Stomach (tissue), 4 donors: ENCODE data around the gene FUT8.

Experiments
- CTCF ChIP-seq, 7 experiments: fragments of 450-650 bp in 4 of 7; fragments of 200-600 bp in 3 of 7; sonication (generic) in 3 of 7; IDR thresholded peaks; one replicate each; pipeline ENCODE4 v1.5.1; 2016 to 2019; ENCODE audit warnings: antibody characterized with exemption in 7 of 7, control low read depth in 2 of 7, mild to moderate bottlenecking in 1 of 7
- POLR2A ChIP-seq, 4 donors: fragments of 450-650 bp; IDR thresholded peaks; one replicate each; pipeline ENCODE4 v1.6.1; 2016; ENCODE audit warnings: antibody characterized with exemption in 4 of 4, control low read depth in 2 of 4, mild to moderate bottlenecking in 1 of 4, moderate library complexity in 1 of 4
- POLR2AphosphoS5 ChIP-seq, 3 donors: sonication (generic); formaldehyde crosslinking; IDR thresholded peaks; one replicate each; pipeline ENCODE4 v1.6.1; 2016; ENCODE audit warnings: antibody characterized with exemption in 3 of 3

- no peak for TF ChIP-seq CTCF (IDR thresholded peaks at IDR 0.05)
- no peak for TF ChIP-seq POLR2AphosphoS5 (IDR thresholded peaks at IDR 0.05)
- no peak for TF ChIP-seq POLR2A (IDR thresholded peaks at IDR 0.05)
Measured at GRCh38 chr14:65558363-65558762, 145.8 kb downstream of the FUT8 start.
